GM08714 (cell line): ENCODE data around the gene DIPK1C.
A peak's percentile ranks its signal among the peaks of the same experiment; 100 is the strongest.

Experiments used
- H3K4me3 ChIP-seq: fragments of 200-500 bp; sonication (Bioruptor generic); 2 replicates; pipeline ENCODE4 v1.5.1; 2014; ENCODE audit warnings: mild to moderate bottlenecking, low read length, inconsistent platforms
- ZNF274 ChIP-seq: IDR thresholded peaks from 2 replicates; pipeline ENCODE4 v1.6.1; 2012; ENCODE audit warnings: mild to moderate bottlenecking, low read depth, low read length

The DIPK1C gene

DNA sequence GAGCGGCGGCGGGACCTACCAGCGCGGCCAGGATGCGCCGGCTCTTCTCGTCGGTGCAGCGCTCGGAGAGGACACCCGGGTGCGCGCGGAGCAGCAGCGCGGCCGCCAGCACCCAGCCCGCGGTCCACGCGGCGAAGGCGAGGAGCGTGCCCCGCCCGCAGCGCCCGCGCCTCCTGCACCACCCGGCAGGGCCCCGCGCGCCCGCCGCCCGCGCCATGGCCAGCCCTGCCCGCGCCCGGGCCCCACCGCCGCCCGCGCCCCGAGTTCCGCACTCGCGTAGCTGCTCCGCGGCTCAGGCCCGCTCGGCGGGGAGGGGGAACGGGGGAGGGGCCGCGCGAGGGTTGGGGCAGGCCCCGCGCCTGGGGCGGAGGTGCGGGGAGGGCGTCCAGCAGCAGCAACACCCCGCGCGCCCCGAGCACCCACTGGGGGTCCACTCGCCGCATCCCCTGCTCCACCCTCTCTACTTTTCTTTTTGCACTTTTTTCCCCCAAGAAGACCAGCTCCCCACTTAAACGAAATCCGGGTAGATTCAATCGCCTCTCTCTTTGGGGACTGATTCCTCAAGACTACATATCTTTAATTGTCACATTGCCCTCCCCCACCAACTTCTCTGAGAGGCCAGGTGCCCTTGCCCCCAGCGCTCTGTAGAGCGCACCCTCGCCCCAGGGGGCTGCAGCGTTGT lies at the start of gene DIPK1C:
TSS of gene DIPK1C (minus strand) at position 266 of the 682 bp plus-strand sequence. CDS start at position 217, 49 bp downstream.
- TF ChIP-seq ZNF274: no peak
- no peak within 1 kb of the TSS for H3K4me3 ChIP-seq

DNA sequence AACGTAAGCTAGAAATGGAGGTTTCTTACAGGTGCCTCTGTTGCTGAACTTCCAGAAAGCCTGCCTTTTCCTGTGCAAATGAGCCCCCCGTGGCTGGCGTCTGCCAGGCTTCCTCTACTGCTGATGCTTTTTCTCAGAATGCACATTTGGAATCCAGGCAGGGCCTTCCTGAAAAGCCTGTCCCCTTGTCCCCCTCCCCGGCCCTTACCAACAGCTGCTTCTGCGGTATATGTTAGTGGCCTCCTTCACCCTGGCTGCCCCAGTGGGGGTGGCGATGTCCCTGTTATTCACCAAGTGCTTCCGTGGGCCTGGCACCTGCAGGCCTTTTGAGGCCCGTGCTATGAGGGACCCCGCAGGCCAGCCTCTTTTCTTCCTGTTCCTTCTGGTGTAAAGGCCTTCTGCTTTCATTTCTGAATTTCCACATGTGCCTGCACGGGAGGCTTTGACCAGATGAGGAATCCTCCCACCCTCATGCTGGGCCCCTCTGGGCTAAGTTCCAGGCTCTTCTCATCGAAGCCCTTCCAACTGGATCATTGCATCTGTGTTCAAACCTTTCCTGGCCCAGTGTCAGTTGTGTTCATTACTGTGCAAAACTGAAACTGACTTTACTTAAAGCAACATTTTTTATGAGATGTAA lies 49.5 kb upstream of the DIPK1C start:
- TF ChIP-seq ZNF274: no peak
- no peak overlapping the region for H3K4me3 ChIP-seq

- no peak overlapping the region for H3K4me3 ChIP-seq
- no peak for TF ChIP-seq ZNF274
Observed at GRCh38 chr18:74505776-74506175, 48.7 kb upstream of the DIPK1C start.

DNA sequence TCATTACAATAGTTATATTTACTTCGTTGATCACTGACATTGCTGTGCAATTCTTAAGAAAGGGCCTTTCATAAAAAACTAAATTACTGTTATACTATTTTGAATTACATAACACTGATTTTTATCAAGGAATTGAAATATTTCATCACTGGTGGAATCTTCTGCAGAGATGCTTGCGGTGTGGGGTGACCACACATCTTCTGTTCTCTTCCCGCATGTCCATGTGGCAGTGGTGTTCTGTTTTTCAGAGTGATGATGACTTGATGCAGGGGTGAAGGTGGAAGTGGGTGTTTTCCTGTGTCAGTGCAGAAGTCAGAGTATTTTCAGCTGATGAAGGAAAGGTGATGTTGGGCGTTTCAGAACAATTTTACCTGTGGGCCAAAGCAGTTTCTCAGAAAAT lies 46.0 kb upstream of the DIPK1C start:
- no peak for TF ChIP-seq ZNF274
- H3K4me3 ChIP-seq: no peak overlapping the region

GRCh38 chr18:74501386-74501785 lies 44.3 kb upstream of the DIPK1C start:
- no peak for TF ChIP-seq ZNF274
- H3K4me3 ChIP-seq: no peak overlapping the region; the same call in 1 of the 2 replicates

- peak overlapping the region; percentile 30; the same call in 1 of the 2 replicates for H3K4me3 ChIP-seq
Observed at GRCh38 chr18:74500774-74501173, 43.7 kb upstream of the DIPK1C start.

DNA sequence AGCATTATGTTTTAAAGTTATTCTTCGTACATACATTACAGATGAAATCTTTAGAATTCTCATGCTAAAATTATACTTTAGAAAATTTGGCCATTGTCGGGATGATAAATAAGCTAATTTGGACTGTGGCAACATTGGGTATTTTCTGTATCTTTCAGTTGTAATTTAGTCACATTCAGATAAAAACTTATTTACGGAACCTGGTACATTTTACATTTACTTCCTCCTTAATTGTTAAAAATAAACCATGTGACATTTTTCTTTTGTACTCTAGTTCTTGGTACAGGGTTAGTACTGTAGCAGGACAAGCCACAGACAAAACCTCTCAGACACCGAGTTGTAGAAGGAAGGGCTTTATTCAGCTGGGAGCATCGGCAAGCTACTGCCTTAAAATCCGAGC lies 43.3 kb upstream of the DIPK1C start:
- peak overlapping the region; percentile 30; the same call in 1 of the 2 replicates for H3K4me3 ChIP-seq
- no peak for TF ChIP-seq ZNF274

GRCh38 chr18:74499633-74500032 lies 42.5 kb upstream of the DIPK1C start:
- TF ChIP-seq ZNF274: no peak
- H3K4me3 ChIP-seq: peak overlapping the region; percentile 44

DNA sequence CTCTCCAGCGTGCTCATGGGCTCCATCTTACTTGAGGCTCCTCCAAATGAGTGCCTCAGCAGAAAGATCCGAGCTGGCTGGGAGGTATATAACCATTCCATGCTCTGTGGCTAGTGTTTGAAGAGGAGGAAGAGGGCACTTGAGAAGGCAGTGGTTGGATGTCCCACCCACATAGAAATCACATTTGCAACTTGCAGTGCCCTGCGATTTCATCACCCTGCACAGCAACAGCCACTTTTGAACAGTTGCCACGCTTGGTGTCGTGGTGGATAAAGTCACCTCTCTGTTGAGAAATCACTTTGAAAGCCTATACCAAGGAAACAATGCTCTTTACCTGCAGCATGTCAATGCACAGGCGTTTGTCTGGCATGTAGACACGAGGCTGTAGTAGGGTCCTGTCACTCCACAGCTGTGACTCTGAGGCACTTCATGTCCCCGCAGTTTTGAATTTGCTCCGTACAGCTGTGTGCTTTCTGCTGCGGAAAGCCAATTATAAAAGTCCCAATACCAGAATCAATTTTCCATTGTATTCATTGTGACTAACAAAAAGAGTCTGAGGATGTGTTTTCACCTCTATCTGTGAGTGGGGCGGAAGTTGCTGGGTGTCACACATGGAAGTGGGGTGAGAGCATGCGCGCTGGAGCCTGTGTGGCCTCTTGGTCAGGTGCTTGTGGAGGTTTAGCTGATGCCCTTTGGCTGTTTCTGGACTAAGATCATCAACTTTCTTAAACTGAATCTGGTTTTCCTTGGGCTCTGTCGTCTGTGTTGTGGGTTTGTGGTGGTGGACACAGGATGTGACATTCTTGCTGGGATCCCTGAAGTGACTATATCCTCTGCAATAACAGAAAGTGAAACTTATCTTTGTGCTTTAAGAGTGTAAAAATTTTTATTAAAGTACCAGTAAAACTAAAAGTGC lies 41.9 kb upstream of the DIPK1C start:
- H3K4me3 ChIP-seq: peak overlapping the region; percentile 44; the same call in 1 of the 2 replicates

GRCh38 chr18:74497778-74498177 lies 40.7 kb upstream of the DIPK1C start:
- H3K4me3 ChIP-seq: no peak overlapping the region; the same call in 1 of the 2 replicates
- TF ChIP-seq ZNF274: no peak

More for the DNA sequence above, 41.9 kb upstream of the DIPK1C start:
- no peak for TF ChIP-seq ZNF274

GRCh38 chr18:74497324-74497676 lies 40.2 kb upstream of the DIPK1C start:
- TF ChIP-seq ZNF274: no peak
- peak overlapping the region; percentile 98 for H3K4me3 ChIP-seq

GRCh38 chr18:74496508-74497323 lies 39.6 kb upstream of the DIPK1C start:
- no peak for TF ChIP-seq ZNF274
- H3K4me3 ChIP-seq: peak overlapping the region; percentile 98

GRCh38 chr18:74495581-74496507 lies 38.7 kb upstream of the DIPK1C start, which contains the start of gene CNDP2:
Gene CNDP2, plus strand, starts transcription at chr18:74496363. Its CDS starts 3,611 bp downstream, at chr18:74499974.
- TF ChIP-seq ZNF274: no peak

More at GRCh38 chr18:74495581-74496507, 38.7 kb upstream of the DIPK1C start, which contains the start of gene CNDP2:
- peak within 1 kb of the TSS; percentile 98 for H3K4me3 ChIP-seq
